ENCODE results near the gene RIN3. TPM values are rescaled to one million over a fixed set of nuclear protein-coding genes. Genes with fewer than 3 reads are reported as not detected.
"Not testable (repeated sequence)": the region's sequence is repeated elsewhere in the genome, so short reads cannot be mapped to it uniquely, and the experiment has no call there.

The RIN3 gene
- total RNA-seq, 2 donors from 2014 or later, result 8.8 to 41.6 TPM

GRCh38 chr14:92676403-92677086 is 163.0 kb downstream of the RIN3 start:
- no peak overlapping the region for H3K4me3 ChIP-seq
- no peak for DNase-seq (ENCODE audit: low spot score)
- H3K27ac ChIP-seq, result no peak overlapping the region
- intact Hi-C loops (cut with DNase I), result no loop called here
- no peaks in the 10 kb centered on the region for H3K4me1 ChIP-seq (replicated peaks)
- no peaks in the 10 kb centered on the region for H3K9me3 ChIP-seq
- no peaks in the 10 kb centered on the region for H3K27me3 ChIP-seq (replicated peaks; ENCODE audit: insufficient read depth)
- H3K36me3 ChIP-seq, result no peaks in the 10 kb centered on the region
- WGBS, result 90% methylated on average over 8 of the region's 8 CpGs
- TF ChIP-seq POLR2A (IDR thresholded peaks at IDR 0.05) (no peak), CTCF (IDR thresholded peaks at IDR 0.05) (no peak), POLR2AphosphoS5 (IDR thresholded peaks at IDR 0.05) (no peak)

- Histone ChIP-seq H3K27me3 (replicated peaks; ENCODE audit: insufficient read depth) (no peaks in the 10 kb centered on the region), H3K4me3 (no peak overlapping the region), H3K36me3 (no peaks in the 10 kb centered on the region), H3K4me1 (replicated peaks) (no peaks in the 10 kb centered on the region), H3K27ac (no peak overlapping the region), H3K9me3 (no peaks in the 10 kb centered on the region)
- TF ChIP-seq POLR2AphosphoS5 (IDR thresholded peaks at IDR 0.05) (no peak), POLR2A (IDR thresholded peaks at IDR 0.05) (no peak), CTCF (IDR thresholded peaks at IDR 0.05) (no peak)
- intact Hi-C loops (cut with DNase I), result no loop called here
- DNase-seq (ENCODE audit: low spot score), result no peak
- WGBS, result 91% methylated on average over 4 of the region's 4 CpGs
These were observed 163.6 kb downstream of the RIN3 start for GRCh38 chr14:92677087-92677668.

- Histone ChIP-seq H3K9me3 (no peaks in the 10 kb centered on the region), H3K4me1 (replicated peaks) (no peaks in the 10 kb centered on the region), H3K4me3 (no peak overlapping the region), H3K27ac (no peak overlapping the region), H3K36me3 (no peaks in the 10 kb centered on the region), H3K27me3 (replicated peaks; ENCODE audit: insufficient read depth) (no peaks in the 10 kb centered on the region)
- no peak for TF ChIP-seq CTCF (IDR thresholded peaks at IDR 0.05)
- TF ChIP-seq POLR2A (IDR thresholded peaks at IDR 0.05), result no peak
- TF ChIP-seq POLR2AphosphoS5 (IDR thresholded peaks at IDR 0.05), result no peak
- no peak for DNase-seq (ENCODE audit: low spot score)
- intact Hi-C loops (cut with DNase I), result no loop called here
- 93% methylated on average over 2 of the region's 2 CpGs for WGBS
These were observed 164.4 kb downstream of the RIN3 start for GRCh38 chr14:92677955-92678354.

- no peaks in the 10 kb centered on the region for H3K4me1 ChIP-seq (replicated peaks)
- intact Hi-C loops (cut with DNase I), result no loop called here
- H3K4me3 ChIP-seq, result no peak overlapping the region
- no peaks in the 10 kb centered on the region for H3K9me3 ChIP-seq
- no peak for TF ChIP-seq POLR2A (IDR thresholded peaks at IDR 0.05)
- no peak for TF ChIP-seq CTCF (IDR thresholded peaks at IDR 0.05)
- no peak for TF ChIP-seq POLR2AphosphoS5 (IDR thresholded peaks at IDR 0.05)
- WGBS, result 71% methylated on average over 5 of the region's 5 CpGs
- H3K27ac ChIP-seq, result no peak overlapping the region
- H3K27me3 ChIP-seq (replicated peaks; ENCODE audit: insufficient read depth), result no peaks in the 10 kb centered on the region
- H3K36me3 ChIP-seq, result no peaks in the 10 kb centered on the region
- no peak for DNase-seq (ENCODE audit: low spot score)
These were observed 165.2 kb downstream of the RIN3 start for GRCh38 chr14:92678766-92679165.

GRCh38 chr14:92679246-92679645 is 165.7 kb downstream of the RIN3 start:
- H3K4me1 ChIP-seq (replicated peaks), result no peaks in the 10 kb centered on the region
- H3K9me3 ChIP-seq, result no peaks in the 10 kb centered on the region
- no peak overlapping the region for H3K4me3 ChIP-seq
- no peaks in the 10 kb centered on the region for H3K27me3 ChIP-seq (replicated peaks; ENCODE audit: insufficient read depth)
- 100% methylated on average over 4 of the region's 4 CpGs for WGBS
- TF ChIP-seq POLR2A (IDR thresholded peaks at IDR 0.05), result no peak
- TF ChIP-seq CTCF (IDR thresholded peaks at IDR 0.05), result no peak
- no peak for TF ChIP-seq POLR2AphosphoS5 (IDR thresholded peaks at IDR 0.05)
- intact Hi-C loops (cut with DNase I), result no loop called here
- H3K36me3 ChIP-seq, result no peaks in the 10 kb centered on the region
- no peak for DNase-seq (ENCODE audit: low spot score)
- no peak overlapping the region for H3K27ac ChIP-seq

- WGBS, result 75% methylated on average over 4 of the region's 4 CpGs
- not testable (repeated sequence) for H3K27me3 ChIP-seq (replicated peaks; ENCODE audit: insufficient read depth); H3K36me3 ChIP-seq; DNase-seq (ENCODE audit: low spot score); H3K4me1 ChIP-seq (replicated peaks); H3K4me3 ChIP-seq; H3K27ac ChIP-seq; H3K9me3 ChIP-seq
- intact Hi-C loops (cut with DNase I), result loop anchor here (5.0 to 10.0 kb wide), 3 partner anchors 78 to 556 kb away; partner anchors contain the start of genes CPSF2, NDUFB1 and RIN3
These were observed 166.7 kb downstream of the RIN3 start for GRCh38 chr14:92680330-92680729.

Measured in prostate gland (tissue), 2 donors.